Measurements from ENCODE around the gene SYNE4.

Gene SYNE4

DNA sequence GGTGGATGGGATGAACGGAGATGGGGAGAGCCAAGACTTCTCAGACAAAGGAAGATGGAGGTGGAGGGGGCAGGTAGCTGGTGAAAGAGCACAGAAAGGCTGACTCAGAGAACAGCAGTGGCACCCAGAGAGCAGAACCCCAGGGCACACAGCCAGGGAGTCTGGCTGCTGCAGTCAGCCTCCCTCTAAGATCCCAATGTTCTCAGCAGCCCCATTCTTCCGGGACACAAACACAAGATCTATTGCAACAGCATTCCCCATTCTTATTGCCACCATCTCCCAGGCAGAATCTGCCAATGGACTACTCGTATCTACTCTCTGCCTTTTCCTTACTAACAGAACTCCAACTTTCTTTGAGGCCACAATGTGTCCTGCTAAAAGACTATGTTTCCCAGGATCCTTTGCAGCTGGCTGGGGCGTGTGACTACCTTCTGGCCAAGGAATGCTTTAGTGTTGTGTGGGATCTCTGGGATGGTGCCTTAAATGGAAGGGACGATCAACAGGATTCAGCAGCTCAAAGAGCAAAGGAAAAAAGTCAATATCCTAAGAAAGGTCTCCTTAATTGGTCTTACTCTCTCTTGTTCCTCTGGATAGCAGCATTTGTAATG is 37.9 kb upstream of the SYNE4 start:
- TF ChIP-seq, protein P1, sequence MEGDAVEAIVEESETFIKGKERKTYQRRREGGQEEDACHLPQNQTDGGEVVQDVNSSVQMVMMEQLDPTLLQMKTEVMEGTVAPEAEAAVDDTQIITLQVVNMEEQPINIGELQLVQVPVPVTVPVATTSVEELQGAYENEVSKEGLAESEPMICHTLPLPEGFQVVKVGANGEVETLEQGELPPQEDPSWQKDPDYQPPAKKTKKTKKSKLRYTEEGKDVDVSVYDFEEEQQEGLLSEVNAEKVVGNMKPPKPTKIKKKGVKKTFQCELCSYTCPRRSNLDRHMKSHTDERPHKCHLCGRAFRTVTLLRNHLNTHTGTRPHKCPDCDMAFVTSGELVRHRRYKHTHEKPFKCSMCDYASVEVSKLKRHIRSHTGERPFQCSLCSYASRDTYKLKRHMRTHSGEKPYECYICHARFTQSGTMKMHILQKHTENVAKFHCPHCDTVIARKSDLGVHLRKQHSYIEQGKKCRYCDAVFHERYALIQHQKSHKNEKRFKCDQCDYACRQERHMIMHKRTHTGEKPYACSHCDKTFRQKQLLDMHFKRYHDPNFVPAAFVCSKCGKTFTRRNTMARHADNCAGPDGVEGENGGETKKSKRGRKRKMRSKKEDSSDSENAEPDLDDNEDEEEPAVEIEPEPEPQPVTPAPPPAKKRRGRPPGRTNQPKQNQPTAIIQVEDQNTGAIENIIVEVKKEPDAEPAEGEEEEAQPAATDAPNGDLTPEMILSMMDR (IDR thresholded peaks at IDR 0.05), result no peak

DNA sequence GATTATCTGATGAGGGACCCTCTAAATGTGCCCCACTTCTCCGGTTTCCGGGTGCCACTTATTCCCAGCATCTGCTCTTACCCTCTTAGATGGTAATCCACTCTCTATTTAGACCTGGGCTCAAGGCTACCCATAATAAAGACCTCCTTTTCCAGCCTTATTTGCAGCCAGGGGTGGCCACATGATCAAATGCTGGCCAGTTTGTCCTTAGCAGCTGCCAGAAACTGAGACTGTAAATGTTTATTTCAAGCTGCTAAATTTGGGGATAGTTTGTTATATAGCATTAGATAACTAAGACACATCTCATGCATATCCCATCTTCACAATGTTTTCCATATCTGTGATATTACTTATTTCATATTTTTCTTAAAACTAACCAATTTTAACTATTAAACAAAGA is 35.3 kb upstream of the SYNE4 start:
- TF ChIP-seq, protein P1 (IDR thresholded peaks at IDR 0.05), result no peak

DNA sequence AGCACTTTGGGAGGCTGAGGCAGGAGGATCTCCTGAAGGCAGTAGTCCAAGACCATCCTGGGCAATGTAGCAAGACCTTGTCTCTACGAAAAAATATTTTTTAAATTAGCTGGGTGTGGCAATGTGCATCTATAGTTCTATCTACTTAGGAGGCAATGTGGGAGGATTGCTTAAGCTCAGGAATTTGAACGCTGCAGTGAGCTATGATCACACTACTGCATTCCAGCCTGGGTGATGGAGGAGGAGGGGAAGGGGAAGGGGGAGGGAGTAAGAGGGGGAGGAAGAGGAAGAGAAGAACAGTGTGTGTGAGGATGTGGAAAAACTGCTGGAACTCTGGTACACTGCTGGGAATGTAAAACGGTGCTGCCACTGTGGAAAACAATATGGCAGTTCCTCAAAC is 33.2 kb upstream of the SYNE4 start:
- TF ChIP-seq, protein P1 (IDR thresholded peaks at IDR 0.05), result no peak

DNA sequence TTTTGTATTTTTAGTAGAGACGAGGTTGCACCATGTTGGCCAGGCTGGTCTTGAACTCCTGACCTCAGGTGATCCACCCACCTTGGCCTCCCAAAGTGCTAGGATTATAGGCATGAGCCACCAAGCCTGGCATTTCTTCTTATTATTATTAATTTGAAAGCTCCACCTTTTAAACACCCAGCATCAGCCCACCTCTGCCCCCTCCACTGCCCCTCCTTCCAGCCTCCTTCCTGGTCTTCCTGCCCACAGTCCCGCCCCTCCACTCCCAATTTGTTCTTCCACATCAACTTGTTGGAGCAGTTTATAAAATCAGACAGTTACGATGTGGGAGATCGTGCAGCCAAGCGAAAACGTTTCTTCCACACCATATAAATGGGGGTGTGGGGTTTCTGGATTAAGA is 31.9 kb upstream of the SYNE4 start:
- TF ChIP-seq, protein P1 (IDR thresholded peaks at IDR 0.05), result no peak

DNA sequence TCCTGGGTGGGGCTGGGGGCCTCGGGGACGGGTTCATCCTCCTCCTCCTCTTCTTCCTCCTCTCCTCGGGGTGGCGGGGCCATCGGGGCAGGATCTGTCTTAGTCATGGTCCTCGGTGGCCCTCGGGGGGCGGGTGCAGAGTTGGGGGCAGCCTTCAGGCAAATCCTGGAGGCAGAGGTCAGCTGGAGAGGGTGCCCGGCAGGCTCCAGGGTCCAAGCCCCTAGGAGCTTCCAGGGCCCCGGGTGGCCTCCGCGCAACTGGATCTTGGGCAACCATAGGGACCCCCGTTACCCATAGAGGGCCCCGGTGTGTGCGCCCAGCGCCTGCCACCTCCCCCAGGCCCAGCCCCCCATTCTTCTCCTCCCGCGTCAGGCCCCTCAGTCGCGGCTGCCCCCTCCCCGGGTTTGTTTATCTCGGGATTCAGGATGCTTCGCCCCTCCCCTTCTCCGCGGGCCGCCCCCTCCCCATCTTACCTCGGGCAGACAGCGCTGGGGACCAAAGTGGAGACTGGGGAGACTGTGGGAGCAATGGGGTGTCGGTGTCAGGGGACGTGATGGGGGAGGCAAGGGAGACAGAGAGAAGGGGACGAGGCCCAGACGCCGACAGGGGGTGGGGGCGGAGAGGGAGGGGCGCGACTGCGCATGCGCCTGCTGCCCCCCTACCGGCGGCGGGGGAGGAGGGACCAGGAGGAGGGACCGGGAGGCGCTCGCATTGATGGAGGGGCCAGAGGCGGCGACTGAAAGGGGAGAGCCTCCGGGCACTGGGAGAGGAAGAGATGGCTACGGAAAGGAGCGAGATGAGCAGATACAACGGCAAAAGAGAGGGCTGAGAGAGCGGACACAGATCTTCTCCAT is 23.9 kb upstream of the SYNE4 start, which contains the start of gene CLIP3:
Gene CLIP3, minus strand, starts transcription at position 623 of the 854 bp plus-strand sequence. Its CDS starts 516 bp downstream, at position 107.
- TF ChIP-seq, protein P1 (IDR thresholded peaks at IDR 0.05), result no peak

DNA sequence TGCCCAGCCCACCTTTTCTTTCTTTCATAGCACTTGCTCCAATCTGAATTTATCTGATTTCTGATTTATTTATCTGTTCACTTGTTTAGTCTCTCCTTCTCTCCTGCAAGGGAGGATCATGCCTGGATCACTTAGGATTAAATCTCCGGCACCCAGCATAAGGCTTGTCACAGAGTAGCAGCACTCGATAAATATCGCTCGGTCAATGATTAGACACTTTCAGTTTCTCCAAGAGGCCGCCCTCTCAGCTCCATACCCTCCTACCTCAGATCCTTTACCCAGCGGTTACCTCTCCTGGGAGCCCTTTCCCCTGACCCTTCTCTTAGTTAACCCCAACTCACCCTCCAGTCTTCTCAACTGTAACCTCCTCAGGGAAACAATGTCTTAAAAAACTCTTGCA is 22.7 kb upstream of the SYNE4 start:
- TF ChIP-seq, protein P1 (IDR thresholded peaks at IDR 0.05), result no peak

DNA sequence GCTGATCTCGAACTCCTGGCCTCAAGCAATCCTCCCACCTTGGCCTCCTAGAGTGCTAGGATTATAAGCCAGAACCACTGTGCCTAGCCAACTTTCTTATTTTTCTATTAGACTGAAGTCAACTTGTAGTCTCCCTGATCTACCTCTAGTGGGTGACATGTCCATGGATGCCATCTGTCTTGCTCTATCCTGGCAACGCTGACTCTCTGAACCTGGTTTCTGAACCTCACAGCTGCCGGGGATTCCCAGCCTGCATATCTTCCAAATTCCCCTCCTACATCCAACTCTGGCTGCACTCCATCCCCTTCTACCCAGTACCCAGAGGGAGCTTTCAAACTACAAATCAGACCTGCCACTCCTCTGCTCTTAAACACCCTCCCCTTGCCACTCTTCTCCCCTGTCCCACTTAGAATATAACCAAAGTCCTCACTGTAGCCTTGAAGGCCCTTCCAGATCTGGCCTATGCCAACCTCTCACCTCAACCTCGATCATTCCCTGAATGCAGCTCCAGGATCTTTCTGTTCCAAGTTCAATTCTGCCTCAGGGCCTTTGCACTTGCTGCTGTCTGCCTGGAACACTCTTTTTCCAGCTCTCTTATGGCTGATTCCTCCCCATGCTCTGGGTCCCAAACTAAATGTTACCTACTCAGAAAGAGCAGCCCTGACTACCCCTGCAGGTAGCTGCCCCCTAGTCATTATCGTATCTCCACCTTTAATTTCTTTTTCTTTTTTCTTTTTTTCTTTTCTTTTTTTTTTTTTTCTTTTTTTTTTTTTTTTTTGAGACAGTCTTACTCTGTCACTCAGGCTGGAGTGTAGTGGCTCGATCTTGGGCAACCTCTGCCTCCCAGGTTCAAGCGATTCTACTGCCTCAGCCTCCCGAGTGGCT is 21.9 kb upstream of the SYNE4 start:
- TF ChIP-seq, protein P1 (IDR thresholded peaks at IDR 0.05), result no peak

All from LNCAP (cell line).